Liver (tissue), 9 donors: Measurements from ENCODE around the gene MRPL41. TPM values are rescaled to one million over a fixed set of nuclear protein-coding genes. Genes with fewer than 3 reads are reported as not detected.

ENCODE experiments used
- DNase-seq: peaks from one replicate; pipeline ENCODE4 v3.0.0-alpha.2; 2017; ENCODE audit warnings: low spot score
- H3K27ac ChIP-seq, 2 donors: one replicate each; pipeline ENCODE4 v1.7.0; 2013; ENCODE audit warnings: inconsistent platforms in 2 of 2, low read length in 2 of 2, control low read depth in 1 of 2, low read depth in 1 of 2, mild to moderate bottlenecking in 1 of 2
- H3K27me3 ChIP-seq, 4 donors: one replicate each; pipeline versions ENCODE4 v1.6.1 to v1.7.0; 2013; ENCODE audit warnings: low read length in 3 of 4, inconsistent platforms in 1 of 4, mild to moderate bottlenecking in 1 of 4, moderate library complexity in 1 of 4; ENCODE audit not compliant: control insufficient read depth in 4 of 4, insufficient read depth in 4 of 4
- H3K36me3 ChIP-seq, 4 donors: one replicate each; pipeline versions ENCODE4 v1.6.1 to v1.7.0; 2013; ENCODE audit warnings: low read length in 3 of 4, mild to moderate bottlenecking in 3 of 4, low read depth in 1 of 4, moderate library complexity in 1 of 4; ENCODE audit not compliant: control insufficient read depth in 4 of 4, insufficient read depth in 3 of 4
- H3K4me1 ChIP-seq, 4 donors: one replicate each; pipeline versions ENCODE4 v1.6.1 to v1.7.0; 2013; ENCODE audit warnings: low read length in 3 of 4, mild to moderate bottlenecking in 3 of 4, moderate library complexity in 1 of 4; ENCODE audit not compliant: control insufficient read depth in 4 of 4, insufficient read depth in 4 of 4
- H3K4me3 ChIP-seq, 3 donors: one replicate each; pipeline versions ENCODE4 v1.6.1 to v1.7.0; 2013; ENCODE audit warnings: low read length in 3 of 3, control low read depth in 1 of 3, low read depth in 1 of 3, mild to moderate bottlenecking in 1 of 3
- H3K9ac ChIP-seq, 2 donors: one replicate each; pipeline ENCODE4 v1.7.0; 2013; ENCODE audit warnings: low read length in 2 of 2, mild to moderate bottlenecking in 2 of 2, moderate library complexity in 2 of 2, control low read depth in 1 of 2, low read depth in 1 of 2
- H3K9me3 ChIP-seq, 4 donors: one replicate each; pipeline versions ENCODE4 v1.6.1 to v1.7.0; 2013; ENCODE audit warnings: low read length in 3 of 4; ENCODE audit not compliant: control insufficient read depth in 4 of 4
- CTCF ChIP-seq: fragments of 150-350 bp; IDR thresholded peaks from 2 replicates; pipeline ENCODE4 v1.5.1; 2017; ENCODE audit warnings: improper control_type of control experiment, low read depth, low read length; ENCODE audit not compliant: missing input control
- EGR1 ChIP-seq, 2 donors: IDR thresholded peaks; 2 replicates each; pipeline ENCODE4 v1.6.1; 2016 to 2018; ENCODE audit warnings: antibody characterized with exemption in 2 of 2, low read depth in 2 of 2
- FOXA1 ChIP-seq: IDR thresholded peaks from 2 replicates; pipeline ENCODE4 v1.6.1; 2016; ENCODE audit warnings: antibody characterized with exemption
- FOXA2 ChIP-seq: IDR thresholded peaks from 2 replicates; pipeline ENCODE4 v1.6.1; 2016; ENCODE audit warnings: antibody characterized with exemption
- GABPA ChIP-seq, 2 donors: IDR thresholded peaks in 1 of 2; conservative IDR thresholded peaks in 1 of 2; 2 replicates each; pipeline ENCODE4 v1.6.1; 2016; ENCODE audit warnings: antibody characterized with exemption in 2 of 2, mild to moderate bottlenecking in 1 of 2, moderate library complexity in 1 of 2
- HNF4A ChIP-seq, 2 donors: conservative IDR thresholded peaks; 2 replicates each; pipeline ENCODE4 v1.6.1; 2016; ENCODE audit warnings: antibody characterized with exemption in 2 of 2, mild to moderate bottlenecking in 2 of 2
- HNF4G ChIP-seq: IDR thresholded peaks from 2 replicates; pipeline ENCODE4 v1.6.1; 2016; ENCODE audit warnings: antibody characterized with exemption
- JUND ChIP-seq, 2 donors: IDR thresholded peaks; 2 replicates each; pipeline ENCODE4 v1.6.1; 2016; ENCODE audit warnings: antibody characterized with exemption in 2 of 2
- NR2F2 ChIP-seq: IDR thresholded peaks from 2 replicates; pipeline ENCODE4 v1.6.1; 2016; ENCODE audit warnings: antibody characterized with exemption
- RAD21 ChIP-seq, 2 donors: IDR thresholded peaks; 2 replicates each; pipeline ENCODE4 v1.6.1; 2016; ENCODE audit warnings: antibody characterized with exemption in 2 of 2, mild to moderate bottlenecking in 2 of 2
- RXRA ChIP-seq, 2 donors: IDR thresholded peaks; 2 replicates each; pipeline ENCODE4 v1.6.1; 2017 to 2018; ENCODE audit warnings: antibody characterized with exemption in 2 of 2, mild to moderate bottlenecking in 1 of 2
- SP1 ChIP-seq: IDR thresholded peaks from 2 replicates; pipeline ENCODE4 v1.6.1; 2018; ENCODE audit warnings: antibody characterized with exemption, mild to moderate bottlenecking
- TAF1 ChIP-seq: conservative IDR thresholded peaks from 2 replicates; pipeline ENCODE4 v1.6.1; 2016; ENCODE audit warnings: antibody characterized with exemption, mild to moderate bottlenecking
- YY1 ChIP-seq: IDR thresholded peaks from 2 replicates; pipeline ENCODE4 v1.6.1; 2016; ENCODE audit warnings: antibody characterized with exemption, mild to moderate bottlenecking
- ZBTB33 ChIP-seq: IDR thresholded peaks from 2 replicates; pipeline ENCODE4 v1.6.1; 2016; ENCODE audit warnings: antibody characterized with exemption
- WGBS: extraction: QIAGEN DNeasy Blood & Tissue Kit; methylation state at CpG from one replicate; pipeline ENCODE4 v1.1.7; 2013; 5-methylcytosine and 5-hydroxymethylcytosine counted together
- polyA plus RNA-seq, 2 donors: library from polyadenylated mRNA; stranded (reverse) in 1 of 2; unstranded in 1 of 2; fragments of 200-250 nt in 1 of 2; fragments of >200 nt in 1 of 2; fragmentation: Nextera tagmentation in 1 of 2; extraction: Ambion mirVana in 1 of 2; gene quantifications; one replicate each; pipeline versions ENCODE4 v1.2.1 to v1.2.3, GENCODE V29; 2013 to 2015
- total RNA-seq, 2 donors: library from RNA; depleted of rRNA; stranded (reverse); fragments of >200 nt; gene quantifications; one replicate each; pipeline ENCODE4 v1.2.3, GENCODE V29; 2014
- TF ChIP-seq, protein P1 (sequence below): IDR thresholded peaks from 2 replicates; pipeline ENCODE4 v1.6.1; 2016; ENCODE audit warnings: antibody characterized with exemption
- TF ChIP-seq, protein P2 (sequence below): IDR thresholded peaks from 2 replicates; pipeline ENCODE4 v1.6.1; 2016; ENCODE audit warnings: antibody characterized with exemption, mild to moderate bottlenecking
- TF ChIP-seq, protein P3 (sequence below): IDR thresholded peaks from 2 replicates; pipeline ENCODE4 v1.6.1; 2016; ENCODE audit warnings: antibody characterized with exemption
- donor health status: healthy.
- donor health status: healthy.
- donor health status: healthy.
- donor health status: healthy.
- donor health status: healthy.

Gene MRPL41
- total and polyA plus RNA-seq, 4 donors = 31.7 to 120 (median 49.3) TPM

DNA sequence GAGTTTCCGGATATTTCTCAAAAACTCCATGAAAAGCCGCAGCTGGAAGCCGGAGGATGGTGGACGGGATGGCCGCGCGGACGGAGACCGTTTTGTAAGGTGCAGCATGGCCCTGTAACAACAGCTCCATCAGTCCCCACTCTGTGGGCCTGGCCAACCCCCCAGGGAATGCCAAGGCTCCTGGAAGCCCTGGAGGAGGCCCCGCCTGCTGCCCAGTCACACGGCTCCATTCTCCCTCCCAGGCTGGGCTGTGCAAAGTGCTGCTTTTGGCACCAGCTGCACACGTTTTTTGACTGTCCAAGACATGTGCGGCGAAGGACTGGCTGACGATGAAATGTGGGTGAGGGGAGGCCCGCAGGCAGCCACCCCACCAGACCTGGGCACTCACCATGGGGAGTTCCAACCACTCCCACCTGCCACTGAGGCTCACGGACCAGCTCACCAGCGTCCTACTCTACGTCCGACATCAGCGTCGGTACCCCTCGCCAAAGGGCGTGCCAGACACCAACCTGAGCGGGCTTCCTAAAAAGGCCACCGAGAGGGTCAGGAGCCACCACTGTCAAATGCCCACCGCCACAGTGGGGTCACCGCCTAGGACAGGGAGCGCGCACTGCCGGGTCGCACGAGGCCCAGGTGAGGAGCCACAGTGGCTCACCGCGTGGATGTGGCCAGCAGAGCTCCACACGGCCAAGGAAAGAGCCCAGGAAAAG, 28.8 kb upstream of the MRPL41 start:
- WGBS = 96% methylated on average over 36 of the region's 36 CpGs
- H3K4me1 ChIP-seq = no peaks in the 10 kb centered on the region
- no peak for DNase-seq
- no peak overlapping the region for H3K9ac ChIP-seq
- TF ChIP-seq GABPA (IDR thresholded peaks at IDR 0.05 in 1 of 2, conservative IDR thresholded peaks at IDR 0.05 in 1 of 2) = no peak
- no peak for TF ChIP-seq JUND (IDR thresholded peaks at IDR 0.05)
- TF ChIP-seq FOXA2 = no peak
- no peak for TF ChIP-seq NR2F2
- no peak overlapping the region for H3K27ac ChIP-seq
- H3K36me3 ChIP-seq = peaks cover 0 to 11% (median 3%) of the 10 kb centered on the region in 4 donors
- H3K27me3 ChIP-seq = no peaks in the 10 kb centered on the region
- no peaks in the 10 kb centered on the region for H3K9me3 ChIP-seq
- H3K4me3 ChIP-seq = no peak overlapping the region

- TF ChIP-seq HNF4A (conservative IDR thresholded peaks at IDR 0.05) (no peak), CTCF (no peak), FOXA1 (no peak), ZBTB33 (no peak), TAF1 (no peak), NR2F2 (no peak), RXRA (IDR thresholded peaks at IDR 0.05) (no peak), RAD21 (IDR thresholded peaks at IDR 0.05) (no peak), EGR1 (IDR thresholded peaks at IDR 0.05; ENCODE audit: low read depth in 2 of 2) (no peak), SP1 (no peak), HNF4G (no peak), GABPA (IDR thresholded peaks at IDR 0.05 in 1 of 2, conservative IDR thresholded peaks at IDR 0.05 in 1 of 2) (no peak), FOXA2 (no peak), YY1 (no peak), JUND (IDR thresholded peaks at IDR 0.05) (no peak)
- TF ChIP-seq, protein P1, sequence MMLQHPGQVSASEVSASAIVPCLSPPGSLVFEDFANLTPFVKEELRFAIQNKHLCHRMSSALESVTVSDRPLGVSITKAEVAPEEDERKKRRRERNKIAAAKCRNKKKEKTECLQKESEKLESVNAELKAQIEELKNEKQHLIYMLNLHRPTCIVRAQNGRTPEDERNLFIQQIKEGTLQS = no peak
- TF ChIP-seq, protein P2, sequence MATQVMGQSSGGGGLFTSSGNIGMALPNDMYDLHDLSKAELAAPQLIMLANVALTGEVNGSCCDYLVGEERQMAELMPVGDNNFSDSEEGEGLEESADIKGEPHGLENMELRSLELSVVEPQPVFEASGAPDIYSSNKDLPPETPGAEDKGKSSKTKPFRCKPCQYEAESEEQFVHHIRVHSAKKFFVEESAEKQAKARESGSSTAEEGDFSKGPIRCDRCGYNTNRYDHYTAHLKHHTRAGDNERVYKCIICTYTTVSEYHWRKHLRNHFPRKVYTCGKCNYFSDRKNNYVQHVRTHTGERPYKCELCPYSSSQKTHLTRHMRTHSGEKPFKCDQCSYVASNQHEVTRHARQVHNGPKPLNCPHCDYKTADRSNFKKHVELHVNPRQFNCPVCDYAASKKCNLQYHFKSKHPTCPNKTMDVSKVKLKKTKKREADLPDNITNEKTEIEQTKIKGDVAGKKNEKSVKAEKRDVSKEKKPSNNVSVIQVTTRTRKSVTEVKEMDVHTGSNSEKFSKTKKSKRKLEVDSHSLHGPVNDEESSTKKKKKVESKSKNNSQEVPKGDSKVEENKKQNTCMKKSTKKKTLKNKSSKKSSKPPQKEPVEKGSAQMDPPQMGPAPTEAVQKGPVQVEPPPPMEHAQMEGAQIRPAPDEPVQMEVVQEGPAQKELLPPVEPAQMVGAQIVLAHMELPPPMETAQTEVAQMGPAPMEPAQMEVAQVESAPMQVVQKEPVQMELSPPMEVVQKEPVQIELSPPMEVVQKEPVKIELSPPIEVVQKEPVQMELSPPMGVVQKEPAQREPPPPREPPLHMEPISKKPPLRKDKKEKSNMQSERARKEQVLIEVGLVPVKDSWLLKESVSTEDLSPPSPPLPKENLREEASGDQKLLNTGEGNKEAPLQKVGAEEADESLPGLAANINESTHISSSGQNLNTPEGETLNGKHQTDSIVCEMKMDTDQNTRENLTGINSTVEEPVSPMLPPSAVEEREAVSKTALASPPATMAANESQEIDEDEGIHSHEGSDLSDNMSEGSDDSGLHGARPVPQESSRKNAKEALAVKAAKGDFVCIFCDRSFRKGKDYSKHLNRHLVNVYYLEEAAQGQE = no peak
- TF ChIP-seq, protein P3, sequence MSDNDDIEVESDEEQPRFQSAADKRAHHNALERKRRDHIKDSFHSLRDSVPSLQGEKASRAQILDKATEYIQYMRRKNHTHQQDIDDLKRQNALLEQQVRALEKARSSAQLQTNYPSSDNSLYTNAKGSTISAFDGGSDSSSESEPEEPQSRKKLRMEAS = no peak
- no peak overlapping the region for H3K27ac ChIP-seq
- no peak for DNase-seq
Observed at GRCh38 chr9:137524161-137524980, 27.3 kb upstream of the MRPL41 start.

More at GRCh38 chr9:137524161-137524980, 27.3 kb upstream of the MRPL41 start:
- H3K36me3 ChIP-seq = peaks cover 0 to 11% (median 4%) of the 10 kb centered on the region in 4 donors
- no peak overlapping the region for H3K4me3 ChIP-seq
- H3K9ac ChIP-seq = no peak overlapping the region
- H3K27me3 ChIP-seq = no peaks in the 10 kb centered on the region
- 97% methylated on average over 33 of the region's 33 CpGs for WGBS
- H3K4me1 ChIP-seq = no peaks in the 10 kb centered on the region
- H3K9me3 ChIP-seq = no peaks in the 10 kb centered on the region
